GM18519 (cell line): ENCODE results near the gene INSM1.

Experiments
- ATAC-seq: cut with Tn5 transposase; IDR thresholded peaks from one replicate; pipeline ENCODE4 v1.9.1; 2021; ENCODE audit warnings: mild to moderate bottlenecking, moderate library complexity; ENCODE audit not compliant: unreplicated experiment, low FRiP score

The INSM1 gene

GRCh38 chr20:20391766-20392165 lies 23.9 kb downstream of the INSM1 start:
- ATAC-seq = no peak

GRCh38 chr20:20393207-20394120 lies 25.6 kb downstream of the INSM1 start:
- ATAC-seq = no peak

DNA sequence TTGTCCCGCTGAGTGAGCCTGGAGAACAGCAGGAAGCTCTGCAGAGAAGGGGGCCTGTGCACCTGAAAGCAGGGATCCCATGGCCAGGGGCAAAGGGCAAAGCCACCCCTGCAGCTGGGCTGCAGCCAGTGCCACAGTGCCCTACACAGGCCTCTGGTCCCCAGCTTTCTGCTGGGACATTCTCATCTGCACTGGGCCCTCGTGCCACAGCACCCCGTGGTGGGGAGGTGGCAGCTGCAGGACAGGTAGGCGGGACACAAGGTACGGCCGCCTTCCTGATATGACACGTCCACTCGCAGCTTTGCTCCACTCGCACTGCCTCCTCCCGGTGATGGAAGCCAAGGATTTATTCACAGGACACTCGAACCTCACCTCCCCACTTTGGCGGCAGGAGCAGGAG lies 27.2 kb downstream of the INSM1 start:
- ATAC-seq = no peak

GRCh38 chr20:20395903-20396568 lies 28.1 kb downstream of the INSM1 start:
- ATAC-seq = no peak

DNA sequence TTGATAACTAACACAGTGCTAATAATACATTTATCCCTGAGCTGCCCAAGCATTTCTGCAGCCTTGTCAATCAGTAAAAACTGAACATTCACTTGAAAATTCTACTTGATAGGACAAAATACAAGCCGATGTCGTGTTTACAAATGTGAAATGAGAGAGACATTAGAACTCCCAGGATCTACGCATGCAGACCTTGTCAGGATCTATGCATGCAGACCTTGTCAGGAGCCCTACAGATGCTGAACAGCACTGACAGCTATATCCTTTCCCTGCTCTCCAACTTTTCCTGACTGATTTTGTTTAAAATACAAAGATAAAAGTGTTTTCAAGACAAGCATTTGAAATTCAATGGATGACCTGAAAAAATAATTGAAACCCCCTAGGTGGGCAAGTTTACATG lies 28.9 kb downstream of the INSM1 start:
- no peak for ATAC-seq

- ATAC-seq = no peak
Observed at GRCh38 chr20:20398123-20398522, 30.2 kb downstream of the INSM1 start.

DNA sequence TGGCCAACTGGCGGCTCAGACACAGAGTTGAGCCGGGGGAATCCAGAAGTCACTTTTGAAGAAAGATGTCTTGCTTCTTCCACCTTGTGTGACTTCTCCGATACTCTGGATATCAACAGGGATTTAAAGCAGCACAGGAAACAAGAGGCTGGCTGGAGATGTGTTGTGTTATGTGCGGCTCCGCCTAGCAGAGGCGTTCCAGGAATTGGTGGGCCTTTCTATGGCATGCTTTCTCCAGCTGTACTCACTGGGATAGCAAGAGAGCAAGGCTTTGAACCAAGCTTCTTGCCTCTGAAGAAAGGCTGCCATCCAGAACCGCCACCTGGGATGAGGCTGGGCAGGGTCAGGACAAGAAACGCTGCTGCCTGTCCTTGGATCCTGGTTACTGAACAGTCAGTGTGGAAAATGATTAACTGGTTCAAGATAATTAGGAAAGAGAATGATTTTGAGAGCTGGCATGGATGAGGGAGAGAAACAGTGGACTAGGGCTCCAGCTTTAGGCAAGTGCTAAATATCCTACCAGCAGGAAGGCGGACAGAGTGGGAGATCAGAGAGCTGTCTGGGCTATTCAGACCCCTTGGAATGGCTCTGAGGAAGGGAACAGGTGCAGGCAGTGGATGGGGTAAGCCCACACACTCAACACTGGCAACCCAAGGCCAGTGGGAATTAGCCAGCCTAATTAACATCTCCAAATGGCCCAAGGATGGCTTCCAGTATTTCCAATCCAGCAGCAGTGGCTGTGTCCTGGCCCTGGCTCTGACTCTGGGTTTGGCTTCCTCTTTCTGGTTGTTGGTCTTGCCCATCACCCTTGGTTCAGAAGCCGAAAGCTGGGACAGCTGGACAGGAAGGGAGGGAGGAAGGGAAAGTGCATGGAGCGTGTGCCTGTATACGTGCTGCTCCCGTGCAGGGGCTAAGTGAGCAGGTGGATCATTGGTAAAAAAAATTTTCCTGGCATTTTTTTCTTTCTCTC lies 31.9 kb downstream of the INSM1 start:
- no peak for ATAC-seq

GRCh38 chr20:20401991-20402390 lies 34.1 kb downstream of the INSM1 start:
- ATAC-seq = no peak

DNA sequence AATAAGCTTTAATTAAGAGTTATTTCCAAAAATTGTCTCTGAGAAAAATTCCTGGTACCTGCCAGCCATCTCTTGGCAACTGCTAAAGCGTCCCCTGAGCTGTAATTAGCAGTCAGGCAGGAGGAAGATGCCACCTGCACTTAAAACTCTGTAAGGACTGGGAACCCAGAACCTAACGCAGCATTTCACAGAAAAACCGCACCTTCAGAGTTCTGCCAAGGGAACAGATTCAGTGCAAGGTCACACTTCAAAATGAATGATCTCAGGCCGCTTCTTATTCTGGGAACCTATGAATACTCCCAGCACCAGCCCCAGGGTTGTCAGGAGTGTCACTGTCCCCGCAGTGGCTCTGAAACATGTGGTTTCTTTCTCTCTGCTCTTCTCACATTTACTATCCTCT lies 36.7 kb downstream of the INSM1 start:
- no peak for ATAC-seq

GRCh38 chr20:20405623-20406022 lies 37.7 kb downstream of the INSM1 start:
- ATAC-seq = no peak

- no peak for ATAC-seq
Observed at GRCh38 chr20:20406306-20406705, 38.4 kb downstream of the INSM1 start.

GRCh38 chr20:20407891-20408805 lies 40.2 kb downstream of the INSM1 start:
- ATAC-seq = no peak

GRCh38 chr20:20409331-20409730 lies 41.4 kb downstream of the INSM1 start:
- no peak for ATAC-seq

- ATAC-seq = no peak
Observed at GRCh38 chr20:20410678-20411077, 42.8 kb downstream of the INSM1 start.

DNA sequence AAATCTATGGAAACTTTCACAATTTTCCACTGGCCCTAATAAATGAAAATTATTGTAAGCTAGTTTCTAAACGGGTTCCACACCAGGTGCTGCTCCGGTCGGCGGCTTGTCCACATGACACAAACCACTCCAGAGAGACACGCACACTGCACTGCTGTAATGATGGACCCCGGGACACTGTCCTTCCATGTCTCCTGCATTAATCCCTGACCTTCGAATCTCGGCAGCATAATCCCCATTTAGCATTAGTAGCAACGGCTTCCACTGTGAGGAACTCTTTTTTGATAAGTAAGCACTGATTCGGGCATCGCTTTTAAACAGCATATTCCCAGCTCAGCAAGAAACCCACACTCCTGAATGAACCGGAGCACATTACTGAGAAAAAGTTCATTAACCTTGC lies 43.5 kb downstream of the INSM1 start:
- ATAC-seq = no peak

DNA sequence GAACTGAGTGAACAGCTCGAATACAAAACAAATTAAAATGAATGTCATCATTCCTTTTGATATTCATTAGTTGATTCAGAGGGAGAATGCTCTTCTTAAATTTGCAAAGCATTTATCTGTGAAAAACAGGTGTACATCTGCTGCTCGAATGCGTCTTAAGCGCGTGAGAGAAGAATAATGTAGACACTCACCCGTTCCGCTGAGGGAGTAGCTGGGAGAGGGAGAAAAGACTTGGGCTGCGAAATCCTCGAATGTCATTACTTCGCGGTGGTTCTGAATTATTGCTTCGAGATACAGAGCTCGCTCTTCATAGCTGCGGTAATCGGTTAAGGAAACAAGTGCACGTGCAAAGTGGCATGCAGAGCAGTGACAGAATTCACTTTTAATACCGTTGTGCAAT lies 43.9 kb downstream of the INSM1 start:
- no peak for ATAC-seq

DNA sequence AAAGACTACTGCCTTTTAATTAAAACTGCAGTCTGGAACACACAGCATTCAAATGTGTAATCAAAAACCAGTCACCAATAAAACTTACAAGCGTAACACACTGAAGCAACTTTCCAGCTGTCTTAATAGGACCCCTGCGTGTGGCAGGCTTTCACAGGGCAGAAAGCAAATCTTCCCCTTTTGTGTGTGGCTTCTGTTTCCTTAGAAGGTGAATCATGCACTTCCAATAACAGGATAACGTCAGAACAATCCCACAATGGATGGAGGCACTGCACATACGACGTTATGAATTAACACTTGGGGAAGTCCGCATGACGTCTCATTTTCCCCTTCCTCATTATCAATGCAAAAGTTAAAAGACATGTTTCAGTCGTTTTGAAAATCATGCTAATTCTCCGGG lies 44.8 kb downstream of the INSM1 start:
- no peak for ATAC-seq

DNA sequence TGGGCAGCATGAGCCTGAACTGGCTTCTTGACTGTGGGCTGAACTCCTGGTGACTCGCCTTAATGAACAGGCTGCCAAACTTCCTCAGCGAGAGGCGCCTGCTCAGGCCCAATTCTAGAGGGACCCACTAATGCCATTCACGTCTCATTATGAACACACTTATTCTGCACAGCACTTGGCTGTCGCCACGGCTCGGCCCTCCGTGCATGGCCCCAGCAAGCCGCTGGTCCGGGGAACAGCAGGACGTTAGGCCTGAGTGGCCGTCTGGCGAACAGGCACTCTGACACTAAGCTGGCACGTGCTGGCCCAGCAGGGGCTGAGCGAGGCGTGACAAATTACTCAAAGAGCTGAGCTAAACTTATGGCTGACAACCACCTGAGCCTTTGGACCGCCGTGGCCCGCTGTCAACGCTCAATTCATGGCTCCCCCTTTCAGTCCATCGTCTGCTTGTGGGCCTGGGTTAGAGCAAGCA lies 45.9 kb downstream of the INSM1 start:
- no peak for ATAC-seq

GRCh38 chr20:20414640-20415220 lies 46.8 kb downstream of the INSM1 start:
- ATAC-seq = no peak
